Stimulated activated effector memory CD8-positive, alpha-beta T cell treated with anti-CD3 and anti-CD28 coated beads, Interleukin-12 subunit alpha, Interleukin-12 subunit beta, amount 100 ng/mL, for 72 hours (primary cell): ENCODE measurements around the gene RNASEH2A.

Source experiments
- ATAC-seq: fragments of 150-1000 bp; cut with Tn5 transposase; 2 replicates; pipeline ENCODE4 v1.10.0; 2021
- DNase-seq, 2 donors: peaks; one replicate each; pipeline ENCODE4 v3.0.0; 2021 to 2022; ENCODE audit warnings: low spot score in 2 of 2
- H3K27ac Mint-ChIP-seq: one replicate; pipeline ENCODE4 v1.8.0; 2022; ENCODE audit warnings: mild to moderate bottlenecking, mixed read lengths
- H3K36me3 Mint-ChIP-seq: one replicate; pipeline ENCODE4 v1.8.0; 2022; ENCODE audit warnings: mild to moderate bottlenecking, mixed read lengths
- H3K4me1 Mint-ChIP-seq: one replicate; pipeline ENCODE4 v1.8.0; 2022; ENCODE audit warnings: mixed read lengths
- H3K4me3 Mint-ChIP-seq: one replicate; pipeline ENCODE4 v1.8.0; 2022; ENCODE audit warnings: mild to moderate bottlenecking, mixed read lengths
- H3K9me3 Mint-ChIP-seq: one replicate; pipeline ENCODE4 v1.8.0; 2022; ENCODE audit warnings: mixed read lengths

The RNASEH2A gene

DNA sequence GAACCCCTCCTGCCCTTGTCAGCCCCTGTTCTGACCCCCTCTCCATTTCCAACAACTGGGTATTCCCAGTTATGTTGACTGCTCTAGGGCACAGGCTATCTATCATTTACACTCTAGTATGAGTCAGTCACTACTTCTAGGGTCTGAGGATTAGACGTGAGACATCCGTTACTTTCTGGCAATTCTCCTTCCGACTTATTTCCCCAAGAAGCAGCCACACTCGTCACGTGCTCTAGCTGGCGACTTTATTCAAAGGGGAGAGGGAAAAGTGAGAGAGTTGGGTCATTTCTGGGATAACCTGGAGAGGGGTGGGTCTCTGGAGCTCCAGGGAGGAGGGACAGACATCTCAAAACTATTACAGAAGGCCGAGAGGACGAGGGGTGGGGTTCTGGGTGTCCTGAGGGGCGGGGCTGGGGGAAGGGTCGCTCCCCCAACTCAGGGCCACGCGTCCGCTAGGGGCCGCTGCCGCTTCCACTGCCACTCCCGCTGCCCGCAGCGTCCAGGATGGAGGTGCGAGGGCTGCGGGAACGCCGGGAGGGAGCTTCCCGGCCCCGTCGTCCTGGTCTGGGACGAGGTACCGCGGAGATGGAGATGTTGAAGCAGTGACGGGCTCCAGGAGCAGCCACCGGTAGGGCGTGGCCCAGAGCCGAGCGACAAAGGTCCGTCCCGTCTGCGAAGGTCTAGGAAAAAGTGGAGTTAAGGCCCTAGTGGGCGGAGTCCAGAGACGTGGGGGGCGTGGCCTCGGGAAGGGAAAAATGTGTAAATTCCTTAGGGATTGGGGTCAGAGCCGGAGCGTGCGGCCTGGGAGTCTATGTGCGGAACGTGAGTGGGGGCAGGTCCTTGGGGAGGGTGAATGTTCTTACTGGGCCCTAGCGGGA is 19.1 kb downstream of the RNASEH2A start:
- H3K27ac Mint-ChIP-seq = no peak overlapping the region
- ATAC-seq (peak; percentile 55), DNase-seq (peak in 1 of 2 donors; percentile 56)
- H3K4me3 Mint-ChIP-seq = peak overlapping the region; percentile 17
- no peaks in the 10 kb centered on the region for H3K9me3 Mint-ChIP-seq
- H3K4me1 Mint-ChIP-seq = peaks cover 12% of the 10 kb centered on the region
- no peaks in the 10 kb centered on the region for H3K36me3 Mint-ChIP-seq

GRCh38 chr19:12828494-12828893 is 22.1 kb downstream of the RNASEH2A start:
- Mint-ChIP-seq H3K4me1 (peaks cover 33% of the 10 kb centered on the region), H3K4me3 (no peak overlapping the region), H3K36me3 (no peaks in the 10 kb centered on the region), H3K27ac (no peak overlapping the region), H3K9me3 (no peaks in the 10 kb centered on the region)
- peak in 1 of 2 donors; percentile 64 for DNase-seq
- peak; percentile 59 for ATAC-seq

GRCh38 chr19:12833418-12833737 is 27.0 kb downstream of the RNASEH2A start:
- H3K36me3 Mint-ChIP-seq = no peaks in the 10 kb centered on the region
- no peak overlapping the region for H3K27ac Mint-ChIP-seq
- DNase-seq (no peak), ATAC-seq (no peak)
- H3K4me1 Mint-ChIP-seq = peaks cover 36% of the 10 kb centered on the region
- no peaks in the 10 kb centered on the region for H3K9me3 Mint-ChIP-seq
- H3K4me3 Mint-ChIP-seq = peak overlapping the region; percentile 21

- no peaks in the 10 kb centered on the region for H3K36me3 Mint-ChIP-seq
- H3K27ac Mint-ChIP-seq = peak overlapping the region; percentile 6
- peak in 1 of 2 donors; percentile 55 for DNase-seq
- no peaks in the 10 kb centered on the region for H3K9me3 Mint-ChIP-seq
- H3K4me1 Mint-ChIP-seq = peaks cover 37% of the 10 kb centered on the region
- ATAC-seq = peak; percentile 27
- H3K4me3 Mint-ChIP-seq = peak overlapping the region; percentile 66
These were observed 27.6 kb downstream of the RNASEH2A start for GRCh38 chr19:12833738-12834565.

DNA sequence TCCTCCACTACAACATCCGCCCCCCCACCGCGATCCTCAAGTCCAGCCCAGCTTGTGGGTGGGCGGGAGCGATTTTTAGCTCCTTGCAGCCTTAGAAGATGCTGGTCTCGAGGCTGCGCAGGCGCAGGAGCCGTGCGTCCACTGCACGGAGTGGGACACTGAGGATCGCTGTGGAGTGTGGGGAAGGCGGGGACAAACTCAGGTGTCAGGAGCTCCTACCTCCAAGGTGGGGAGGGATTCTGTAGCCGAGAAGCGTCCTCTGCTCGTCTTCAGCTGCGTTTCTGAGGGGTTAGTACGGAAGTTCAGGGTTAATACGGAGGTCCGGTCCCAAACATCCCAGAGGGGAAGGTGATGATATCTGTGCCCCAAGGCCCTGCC is 28.2 kb downstream of the RNASEH2A start, which contains the start of gene RTBDN:
RTBDN (minus strand) TSS at position 14 of the 378 bp plus-strand sequence. CDS start 4,600 bp downstream, outside the sequence.
- no peaks in the 10 kb centered on the region for H3K36me3 Mint-ChIP-seq
- no peaks in the 10 kb centered on the region for H3K9me3 Mint-ChIP-seq
- peaks cover 43% of the 10 kb centered on the region for H3K4me1 Mint-ChIP-seq
- DNase-seq (no peak), ATAC-seq (no peak)
- peak within 1 kb of the TSS; percentile 6 for H3K27ac Mint-ChIP-seq
- H3K4me3 Mint-ChIP-seq = peak within 1 kb of the TSS; percentile 66

DNA sequence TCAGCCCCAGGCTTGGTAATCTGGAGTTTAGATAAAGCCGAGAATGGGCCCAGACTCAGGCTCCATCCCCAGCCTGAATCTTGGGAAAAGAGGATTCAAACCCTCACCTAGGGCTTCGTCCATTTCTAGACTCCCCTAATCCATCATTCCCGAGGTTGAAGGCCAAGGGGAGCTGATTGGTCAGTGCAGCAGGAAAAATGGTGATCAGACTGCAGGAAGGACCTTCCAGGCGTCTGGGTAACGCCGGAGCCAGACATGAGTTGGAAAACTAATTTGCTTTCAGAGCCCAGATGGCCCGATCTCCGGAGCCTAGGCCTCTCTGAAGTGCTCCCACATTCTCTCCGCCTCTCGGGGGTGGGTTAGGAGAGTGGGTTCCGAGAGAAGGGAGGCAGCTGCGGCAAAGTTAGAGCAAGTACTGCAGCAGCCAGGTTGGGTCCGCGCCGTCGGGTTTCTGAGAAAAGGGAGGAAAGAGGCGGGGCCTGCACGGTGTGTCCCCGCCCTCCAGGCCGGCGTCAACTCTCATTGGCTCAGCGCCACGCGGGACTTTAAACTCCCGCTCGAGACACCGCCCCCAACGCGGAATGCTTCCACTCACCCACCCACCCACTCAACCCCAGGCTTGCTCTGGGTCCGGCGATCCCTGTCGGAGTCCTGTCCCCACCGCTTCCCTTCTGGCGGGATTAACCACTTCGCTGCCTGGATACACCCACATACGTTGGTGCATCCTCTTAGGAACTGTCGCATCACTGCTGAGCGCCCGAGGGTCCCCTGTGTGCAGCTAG is 28.8 kb downstream of the RNASEH2A start:
- Mint-ChIP-seq H3K9me3 (no peaks in the 10 kb centered on the region), H3K4me1 (peaks cover 48% of the 10 kb centered on the region), H3K36me3 (no peaks in the 10 kb centered on the region), H3K27ac (peak overlapping the region; percentile 6), H3K4me3 (peak overlapping the region; percentile 66)
- DNase-seq = peak in 1 of 2 donors; percentile 52
- no peak for ATAC-seq

- H3K9me3 Mint-ChIP-seq = no peaks in the 10 kb centered on the region
- peaks cover 61% of the 10 kb centered on the region for H3K4me1 Mint-ChIP-seq
- DNase-seq = no peak
- no peak for ATAC-seq
- no peak overlapping the region for H3K4me3 Mint-ChIP-seq
- no peak overlapping the region for H3K27ac Mint-ChIP-seq
- H3K36me3 Mint-ChIP-seq = no peaks in the 10 kb centered on the region
These were observed 30.1 kb downstream of the RNASEH2A start for GRCh38 chr19:12836529-12836863.

DNA sequence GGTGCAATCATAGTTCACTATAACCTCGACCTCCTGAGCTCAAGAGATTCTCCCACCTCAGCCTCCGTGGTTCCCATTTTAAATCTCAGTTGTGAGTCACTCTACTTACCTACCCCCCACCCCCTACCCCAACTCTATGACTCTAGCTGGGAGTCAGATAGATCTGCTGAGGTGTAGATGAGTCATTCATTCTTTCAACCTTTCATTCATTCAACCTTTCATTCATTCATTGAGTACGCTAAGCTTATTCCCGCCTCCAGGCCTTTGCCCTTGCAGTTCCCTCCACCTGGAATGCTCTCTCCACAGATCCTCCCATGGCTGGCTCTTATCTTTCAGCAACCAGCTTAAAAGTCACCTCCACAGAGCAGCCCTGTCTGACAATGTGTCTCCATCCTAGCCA is 30.8 kb downstream of the RNASEH2A start:
- Mint-ChIP-seq H3K4me1 (peaks cover 58% of the 10 kb centered on the region), H3K36me3 (no peaks in the 10 kb centered on the region), H3K9me3 (no peaks in the 10 kb centered on the region), H3K27ac (no peak overlapping the region), H3K4me3 (peak overlapping the region; percentile 62)
- no peak for ATAC-seq
- no peak for DNase-seq

- Mint-ChIP-seq H3K4me3 (peak within 1 kb of the TSS; percentile 62), H3K36me3 (no peaks in the 10 kb centered on the region), H3K4me1 (peaks cover 47% of the 10 kb centered on the region), H3K27ac (no peak within 1 kb of the TSS), H3K9me3 (no peaks in the 10 kb centered on the region)
- DNase-seq = peak; percentile 56 to 68
- ATAC-seq = peak; percentile 80
These were observed 31.9 kb downstream of the RNASEH2A start, which contains the start of gene MAST1 for GRCh38 chr19:12838182-12838885. Gene MAST1, plus strand, starts transcription at chr19:12838515. Its CDS starts 58 bp downstream, at chr19:12838573.

GRCh38 chr19:12838886-12839756 is 32.7 kb downstream of the RNASEH2A start:
- Mint-ChIP-seq H3K27ac (no peak overlapping the region), H3K4me3 (peak overlapping the region; percentile 62), H3K4me1 (peaks cover 45% of the 10 kb centered on the region), H3K9me3 (no peaks in the 10 kb centered on the region), H3K36me3 (no peaks in the 10 kb centered on the region)
- peak; percentile 66 for ATAC-seq
- no peak for DNase-seq

GRCh38 chr19:12840091-12841079 is 34.0 kb downstream of the RNASEH2A start:
- Mint-ChIP-seq H3K9me3 (no peaks in the 10 kb centered on the region), H3K36me3 (no peaks in the 10 kb centered on the region), H3K27ac (no peak overlapping the region), H3K4me1 (peaks cover 39% of the 10 kb centered on the region), H3K4me3 (peak overlapping the region; percentile 36)
- ATAC-seq = peak; percentile 22
- peak; percentile 32 to 82 for DNase-seq

DNA sequence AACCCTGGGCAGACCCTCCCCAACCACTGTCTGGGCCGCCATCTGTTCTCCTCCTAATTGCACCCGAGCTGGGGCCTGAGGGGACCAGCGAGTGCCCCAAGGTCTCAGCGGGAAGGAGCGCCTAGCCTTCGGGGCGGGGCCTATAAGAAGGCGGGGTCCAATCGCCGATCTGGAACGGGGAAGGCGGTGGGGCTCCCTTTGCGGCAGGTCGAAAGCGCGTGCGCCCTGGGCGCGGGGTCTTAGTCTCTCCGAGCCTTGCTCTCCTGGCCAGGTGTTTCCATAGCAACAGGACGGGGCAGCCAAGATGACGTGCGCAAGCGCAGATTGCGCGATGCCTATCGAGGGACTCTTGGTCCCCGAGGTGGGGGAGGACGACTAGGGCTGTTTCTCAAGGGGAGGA is 34.7 kb downstream of the RNASEH2A start:
- Mint-ChIP-seq H3K36me3 (no peaks in the 10 kb centered on the region), H3K4me3 (peak overlapping the region; percentile 36), H3K27ac (no peak overlapping the region), H3K9me3 (no peaks in the 10 kb centered on the region), H3K4me1 (peaks cover 39% of the 10 kb centered on the region)
- DNase-seq (peak in 1 of 2 donors; percentile 60), ATAC-seq (no peak)

GRCh38 chr19:12842511-12842910 is 36.1 kb downstream of the RNASEH2A start:
- no peak overlapping the region for H3K4me3 Mint-ChIP-seq
- H3K4me1 Mint-ChIP-seq = peaks cover 39% of the 10 kb centered on the region
- ATAC-seq (no peak), DNase-seq (no peak)
- no peak overlapping the region for H3K27ac Mint-ChIP-seq
- H3K36me3 Mint-ChIP-seq = no peaks in the 10 kb centered on the region
- no peaks in the 10 kb centered on the region for H3K9me3 Mint-ChIP-seq
